Testis (tissue), 3 donors: Measurements from ENCODE around the gene ACBD4. TPM values are rescaled to one million over a fixed set of nuclear protein-coding genes. Genes with fewer than 3 reads are reported as not detected.

ENCODE experiments used
- DNase-seq: peaks from one replicate; pipeline ENCODE4 v3.0.0-alpha.2; 2019
- H3K27ac ChIP-seq, 2 donors: fragments of 200-600 bp; sonication (generic); one replicate each; pipeline ENCODE4 v1.5.1; 2019
- H3K27me3 ChIP-seq: fragments of 200-600 bp; sonication (generic); one replicate; pipeline ENCODE4 v1.5.1; 2019
- H3K36me3 ChIP-seq: fragments of 200-600 bp; sonication (generic); one replicate; pipeline ENCODE4 v1.5.1; 2017; ENCODE audit warnings: low read depth; ENCODE audit errors: missing control alignments
- H3K4me1 ChIP-seq: fragments of 200-600 bp; sonication (generic); one replicate; pipeline ENCODE4 v1.5.1; 2019
- H3K4me3 ChIP-seq, 2 donors: fragments of 200-600 bp; sonication (generic); one replicate each; pipeline ENCODE4 v1.5.1; 2017 to 2019
- H3K9me3 ChIP-seq: fragments of 200-600 bp; sonication (generic); one replicate; pipeline ENCODE4 v1.5.1; 2017
- POLR2A ChIP-seq: fragments of 450-650 bp; IDR thresholded peaks from one replicate; pipeline ENCODE4 v1.6.1; 2017; ENCODE audit warnings: antibody characterized with exemption, mild to moderate bottlenecking, moderate library complexity
- WGBS, 2 donors: methylation state at CpG; one replicate each; pipeline ENCODE4 v1.1.5; 2018; 5-methylcytosine and 5-hydroxymethylcytosine counted together
- intact Hi-C: fragments of 100-400 bp; cut with DNase I; formaldehyde crosslinking; loops from one replicate; pipeline ENCODE4 v1.15.1; 2023; ENCODE audit warnings: low total_unique reads
- polyA plus RNA-seq: library from polyadenylated mRNA; stranded (reverse); fragments of 350-450 nt; fragmentation: Illumina TruSeq; extraction: RNeasy Lipid Tissue Mini Kit (QIAGEN cat#74804); gene quantifications from one replicate; pipeline ENCODE4 v1.2.3, GENCODE V29; 2014; ENCODE audit warnings: low read depth, low replicate concordance; ENCODE audit not compliant: insufficient read depth
- total RNA-seq, 2 donors: library from RNA; depleted of rRNA; stranded (reverse); fragments of >200 nt; gene quantifications; one replicate each; pipeline ENCODE4 v1.2.3, GENCODE V29; 2016
- TF ChIP-seq, protein P1 (sequence below), 3 experiments: fragments of 450-650 bp in 2 of 3; fragments of 200-600 bp in 1 of 3; sonication (generic) in 1 of 3; IDR thresholded peaks; one replicate each; pipeline ENCODE4 v1.5.1; 2016 to 2019; ENCODE audit warnings: antibody characterized with exemption in 3 of 3, mild to moderate bottlenecking in 2 of 3, moderate library complexity in 1 of 3

Gene ACBD4
- total and polyA plus RNA-seq, 3 donors from 2014 or later: 7.5 to 9.1 (median 8.3) TPM

DNA sequence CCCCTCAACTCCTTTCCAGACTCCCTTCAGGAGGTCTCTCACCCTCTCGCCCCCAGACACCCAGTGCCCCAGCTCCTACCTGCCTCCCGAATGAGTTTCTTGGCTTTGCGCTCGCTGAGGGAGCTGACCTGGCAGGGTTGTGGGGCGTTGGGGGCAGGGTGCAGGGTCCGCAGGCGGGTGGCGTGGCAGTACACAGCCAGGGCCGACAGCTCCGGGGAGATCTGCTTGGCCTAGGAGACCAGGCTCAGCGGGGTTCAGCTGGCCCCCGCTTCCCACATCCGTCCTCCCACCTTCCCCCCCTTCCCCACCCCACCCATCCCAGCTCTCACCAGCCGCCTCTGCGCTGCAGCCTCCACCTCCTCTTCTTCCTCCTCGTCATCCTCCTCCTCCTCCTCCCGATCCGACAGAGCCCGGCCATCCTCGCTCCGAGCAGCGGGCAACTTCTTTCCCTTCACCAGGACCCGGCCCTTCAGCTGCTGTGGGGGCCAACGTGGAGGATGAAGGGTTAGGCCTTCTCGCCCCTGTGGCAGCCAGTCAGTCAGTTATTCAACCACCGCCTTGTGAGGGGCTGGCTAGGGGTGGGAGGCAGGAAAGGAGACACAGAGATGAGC is 20.4 kb upstream of the ACBD4 start:
- H3K4me1 ChIP-seq: peaks cover 25% of the 10 kb centered on the region
- intact Hi-C loops: no loop called here

GRCh38 chr17:45115871-45116270 is 19.6 kb upstream of the ACBD4 start:
- no peak overlapping the region for H3K27ac ChIP-seq
- intact Hi-C loops: no loop called here
- WGBS, 2 donors: 88 to 91% methylated on average over 11 of the region's 11 CpGs
- no peaks in the 10 kb centered on the region for H3K9me3 ChIP-seq
- no peak overlapping the region for H3K4me3 ChIP-seq
- H3K36me3 ChIP-seq: no peaks in the 10 kb centered on the region
- no peaks in the 10 kb centered on the region for H3K27me3 ChIP-seq
- TF ChIP-seq, protein P1, sequence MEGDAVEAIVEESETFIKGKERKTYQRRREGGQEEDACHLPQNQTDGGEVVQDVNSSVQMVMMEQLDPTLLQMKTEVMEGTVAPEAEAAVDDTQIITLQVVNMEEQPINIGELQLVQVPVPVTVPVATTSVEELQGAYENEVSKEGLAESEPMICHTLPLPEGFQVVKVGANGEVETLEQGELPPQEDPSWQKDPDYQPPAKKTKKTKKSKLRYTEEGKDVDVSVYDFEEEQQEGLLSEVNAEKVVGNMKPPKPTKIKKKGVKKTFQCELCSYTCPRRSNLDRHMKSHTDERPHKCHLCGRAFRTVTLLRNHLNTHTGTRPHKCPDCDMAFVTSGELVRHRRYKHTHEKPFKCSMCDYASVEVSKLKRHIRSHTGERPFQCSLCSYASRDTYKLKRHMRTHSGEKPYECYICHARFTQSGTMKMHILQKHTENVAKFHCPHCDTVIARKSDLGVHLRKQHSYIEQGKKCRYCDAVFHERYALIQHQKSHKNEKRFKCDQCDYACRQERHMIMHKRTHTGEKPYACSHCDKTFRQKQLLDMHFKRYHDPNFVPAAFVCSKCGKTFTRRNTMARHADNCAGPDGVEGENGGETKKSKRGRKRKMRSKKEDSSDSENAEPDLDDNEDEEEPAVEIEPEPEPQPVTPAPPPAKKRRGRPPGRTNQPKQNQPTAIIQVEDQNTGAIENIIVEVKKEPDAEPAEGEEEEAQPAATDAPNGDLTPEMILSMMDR (IDR thresholded peaks at IDR 0.05): no peak
- TF ChIP-seq POLR2A: no peak
- peaks cover 17% of the 10 kb centered on the region for H3K4me1 ChIP-seq
- no peak for DNase-seq

More for the DNA sequence above, 20.4 kb upstream of the ACBD4 start:
- no peaks in the 10 kb centered on the region for H3K9me3 ChIP-seq
- WGBS, 2 donors: 93 to 95% methylated on average over 26 of the region's 26 CpGs
- TF ChIP-seq, protein P1 (IDR thresholded peaks at IDR 0.05): no peak
- TF ChIP-seq POLR2A: no peak
- no peak overlapping the region for H3K27ac ChIP-seq
- DNase-seq: no peak
- no peaks in the 10 kb centered on the region for H3K36me3 ChIP-seq
- no peaks in the 10 kb centered on the region for H3K27me3 ChIP-seq
- H3K4me3 ChIP-seq: no peak overlapping the region

DNA sequence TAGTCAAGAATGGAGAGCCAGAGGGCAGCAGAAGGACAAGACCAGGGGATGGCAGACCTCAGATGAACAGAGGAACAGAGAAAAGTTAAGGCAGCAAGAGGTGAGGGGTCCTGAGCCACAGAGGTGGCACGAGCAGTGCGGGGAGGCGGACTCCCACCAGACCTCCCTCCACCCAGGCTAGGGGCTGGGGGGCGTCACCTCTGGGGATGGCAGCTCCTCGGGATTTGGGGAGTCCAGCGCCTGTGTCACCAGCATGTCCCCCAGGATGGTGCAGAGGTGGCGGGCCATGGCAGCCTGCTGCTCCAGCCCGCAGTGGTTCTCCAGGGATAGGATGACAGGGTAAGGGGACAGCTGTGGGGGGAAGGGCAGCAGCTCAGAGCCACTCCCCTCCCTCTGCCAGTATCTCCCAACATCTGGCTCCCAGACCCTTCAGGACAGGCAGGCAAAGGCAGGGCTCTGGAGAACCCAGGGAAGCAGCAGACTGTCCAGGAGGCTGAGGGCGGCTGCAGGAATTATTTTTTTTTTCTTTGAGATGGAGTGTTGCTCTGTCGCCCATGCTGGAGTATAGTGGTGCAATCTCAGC is 19.0 kb upstream of the ACBD4 start:
- H3K9me3 ChIP-seq: no peaks in the 10 kb centered on the region
- no peaks in the 10 kb centered on the region for H3K27me3 ChIP-seq
- peaks cover 11% of the 10 kb centered on the region for H3K4me1 ChIP-seq
- TF ChIP-seq, protein P1 (IDR thresholded peaks at IDR 0.05): no peak
- TF ChIP-seq POLR2A: no peak
- no peak overlapping the region for H3K4me3 ChIP-seq
- WGBS, 2 donors: 94 to 97% methylated on average over 10 of the region's 10 CpGs
- no peaks in the 10 kb centered on the region for H3K36me3 ChIP-seq
- intact Hi-C loops: no loop called here
- DNase-seq: no peak
- no peak overlapping the region for H3K27ac ChIP-seq

GRCh38 chr17:45117334-45117733 is 18.2 kb upstream of the ACBD4 start:
- intact Hi-C loops: no loop called here
- H3K4me3 ChIP-seq: no peak overlapping the region
- no peak for DNase-seq
- H3K27me3 ChIP-seq: no peaks in the 10 kb centered on the region
- WGBS, 2 donors: 96 to 100% methylated on average over 4 of the region's 4 CpGs
- no peak overlapping the region for H3K27ac ChIP-seq
- no peaks in the 10 kb centered on the region for H3K36me3 ChIP-seq
- H3K4me1 ChIP-seq: peaks cover 11% of the 10 kb centered on the region
- TF ChIP-seq, protein P1 (IDR thresholded peaks at IDR 0.05): no peak
- TF ChIP-seq POLR2A: no peak
- no peaks in the 10 kb centered on the region for H3K9me3 ChIP-seq
